Measurements from ENCODE around the gene TFF2.

DNA sequence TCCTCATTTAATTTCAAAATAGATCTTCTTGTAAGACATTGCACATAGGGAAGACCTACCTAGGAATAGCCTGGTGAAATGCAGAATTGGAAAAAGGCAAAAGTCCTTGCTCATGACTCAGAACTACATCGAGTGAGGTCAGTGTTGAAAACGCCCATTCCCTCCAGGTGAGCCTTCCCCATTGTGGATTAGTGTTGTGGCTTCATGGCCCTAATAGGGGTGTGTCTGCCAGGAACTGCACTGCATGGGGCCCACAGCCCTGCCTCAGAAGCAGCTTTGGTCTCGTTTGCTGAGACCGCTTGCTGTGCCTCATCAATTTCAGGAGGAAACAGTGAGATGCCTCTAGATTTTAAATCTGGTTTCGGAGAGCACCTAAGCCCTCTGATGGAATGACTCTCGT is 52.6 kb downstream of the TFF2 start:
- TF ChIP-seq, protein P1, sequence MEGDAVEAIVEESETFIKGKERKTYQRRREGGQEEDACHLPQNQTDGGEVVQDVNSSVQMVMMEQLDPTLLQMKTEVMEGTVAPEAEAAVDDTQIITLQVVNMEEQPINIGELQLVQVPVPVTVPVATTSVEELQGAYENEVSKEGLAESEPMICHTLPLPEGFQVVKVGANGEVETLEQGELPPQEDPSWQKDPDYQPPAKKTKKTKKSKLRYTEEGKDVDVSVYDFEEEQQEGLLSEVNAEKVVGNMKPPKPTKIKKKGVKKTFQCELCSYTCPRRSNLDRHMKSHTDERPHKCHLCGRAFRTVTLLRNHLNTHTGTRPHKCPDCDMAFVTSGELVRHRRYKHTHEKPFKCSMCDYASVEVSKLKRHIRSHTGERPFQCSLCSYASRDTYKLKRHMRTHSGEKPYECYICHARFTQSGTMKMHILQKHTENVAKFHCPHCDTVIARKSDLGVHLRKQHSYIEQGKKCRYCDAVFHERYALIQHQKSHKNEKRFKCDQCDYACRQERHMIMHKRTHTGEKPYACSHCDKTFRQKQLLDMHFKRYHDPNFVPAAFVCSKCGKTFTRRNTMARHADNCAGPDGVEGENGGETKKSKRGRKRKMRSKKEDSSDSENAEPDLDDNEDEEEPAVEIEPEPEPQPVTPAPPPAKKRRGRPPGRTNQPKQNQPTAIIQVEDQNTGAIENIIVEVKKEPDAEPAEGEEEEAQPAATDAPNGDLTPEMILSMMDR (conservative IDR thresholded peaks at IDR 0.05; ENCODE audit: low read depth, low read length) = no peak
- TF ChIP-seq, protein P2, sequence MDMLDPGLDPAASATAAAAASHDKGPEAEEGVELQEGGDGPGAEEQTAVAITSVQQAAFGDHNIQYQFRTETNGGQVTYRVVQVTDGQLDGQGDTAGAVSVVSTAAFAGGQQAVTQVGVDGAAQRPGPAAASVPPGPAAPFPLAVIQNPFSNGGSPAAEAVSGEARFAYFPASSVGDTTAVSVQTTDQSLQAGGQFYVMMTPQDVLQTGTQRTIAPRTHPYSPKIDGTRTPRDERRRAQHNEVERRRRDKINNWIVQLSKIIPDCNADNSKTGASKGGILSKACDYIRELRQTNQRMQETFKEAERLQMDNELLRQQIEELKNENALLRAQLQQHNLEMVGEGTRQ (IDR thresholded peaks at IDR 0.05; ENCODE audit: low read depth, low read length) = no peak
- TF ChIP-seq MXI1 (IDR thresholded peaks at IDR 0.05; ENCODE audit: borderline replicate concordance, low read depth, low read length) = no peak
- no peak for TF ChIP-seq RAD21 (IDR thresholded peaks at IDR 0.05; ENCODE audit: low read length)
- no peak for TF ChIP-seq SMC3 (IDR thresholded peaks at IDR 0.05; ENCODE audit: low read depth, low read length)
- no peak for TF ChIP-seq POLR2A (IDR thresholded peaks at IDR 0.05; ENCODE audit: low read depth, low read length)
- no peak for TF ChIP-seq RCOR1 (IDR thresholded peaks at IDR 0.05; ENCODE audit: insufficient replicate concordance, low read length)
- TF ChIP-seq MAFK (IDR thresholded peaks at IDR 0.05; ENCODE audit: low read depth, low read length) = no peak
- no peak for TF ChIP-seq CHD1 (IDR thresholded peaks at IDR 0.05; ENCODE audit: low read depth, low read length)
- TF ChIP-seq FOS (IDR thresholded peaks at IDR 0.05; ENCODE audit: low read depth, low read length) = no peak
